ENCODE data around the gene KIFBP.

DNA sequence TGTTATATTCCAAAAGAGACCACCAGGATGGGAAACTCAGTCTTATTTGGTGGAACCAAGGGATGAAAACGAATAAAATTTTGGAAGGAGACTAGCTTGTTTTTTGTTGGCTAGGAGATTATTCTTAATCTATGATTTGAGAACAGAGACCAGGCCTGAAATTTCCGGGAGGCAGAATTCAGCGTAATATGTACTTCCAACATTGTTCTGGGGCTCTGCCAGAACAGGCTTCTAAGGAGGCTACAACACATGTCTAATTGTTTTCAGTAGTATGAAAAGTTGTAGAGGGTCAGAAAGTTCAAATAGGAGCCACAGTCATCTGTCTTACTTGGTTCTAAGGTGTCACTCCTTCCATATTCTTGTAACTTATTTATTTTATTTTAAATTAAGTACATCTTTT, 30.9 kb upstream of the KIFBP start:
- TF ChIP-seq POLR2A (IDR thresholded peaks at IDR 0.05) (no peak), POLR2AphosphoS5 (IDR thresholded peaks at IDR 0.05) (no peak)
- TF ChIP-seq, protein P1, sequence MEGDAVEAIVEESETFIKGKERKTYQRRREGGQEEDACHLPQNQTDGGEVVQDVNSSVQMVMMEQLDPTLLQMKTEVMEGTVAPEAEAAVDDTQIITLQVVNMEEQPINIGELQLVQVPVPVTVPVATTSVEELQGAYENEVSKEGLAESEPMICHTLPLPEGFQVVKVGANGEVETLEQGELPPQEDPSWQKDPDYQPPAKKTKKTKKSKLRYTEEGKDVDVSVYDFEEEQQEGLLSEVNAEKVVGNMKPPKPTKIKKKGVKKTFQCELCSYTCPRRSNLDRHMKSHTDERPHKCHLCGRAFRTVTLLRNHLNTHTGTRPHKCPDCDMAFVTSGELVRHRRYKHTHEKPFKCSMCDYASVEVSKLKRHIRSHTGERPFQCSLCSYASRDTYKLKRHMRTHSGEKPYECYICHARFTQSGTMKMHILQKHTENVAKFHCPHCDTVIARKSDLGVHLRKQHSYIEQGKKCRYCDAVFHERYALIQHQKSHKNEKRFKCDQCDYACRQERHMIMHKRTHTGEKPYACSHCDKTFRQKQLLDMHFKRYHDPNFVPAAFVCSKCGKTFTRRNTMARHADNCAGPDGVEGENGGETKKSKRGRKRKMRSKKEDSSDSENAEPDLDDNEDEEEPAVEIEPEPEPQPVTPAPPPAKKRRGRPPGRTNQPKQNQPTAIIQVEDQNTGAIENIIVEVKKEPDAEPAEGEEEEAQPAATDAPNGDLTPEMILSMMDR (IDR thresholded peaks at IDR 0.05), result no peak

All from transverse colon (tissue), 4 donors.